HG03571 (cell line): ENCODE data around the gene VSTM2L.

Source experiments
- ATAC-seq: cut with Tn5 transposase; IDR thresholded peaks from one replicate; pipeline ENCODE4 v1.9.1; 2021; ENCODE audit not compliant: unreplicated experiment

VSTM2L gene

DNA sequence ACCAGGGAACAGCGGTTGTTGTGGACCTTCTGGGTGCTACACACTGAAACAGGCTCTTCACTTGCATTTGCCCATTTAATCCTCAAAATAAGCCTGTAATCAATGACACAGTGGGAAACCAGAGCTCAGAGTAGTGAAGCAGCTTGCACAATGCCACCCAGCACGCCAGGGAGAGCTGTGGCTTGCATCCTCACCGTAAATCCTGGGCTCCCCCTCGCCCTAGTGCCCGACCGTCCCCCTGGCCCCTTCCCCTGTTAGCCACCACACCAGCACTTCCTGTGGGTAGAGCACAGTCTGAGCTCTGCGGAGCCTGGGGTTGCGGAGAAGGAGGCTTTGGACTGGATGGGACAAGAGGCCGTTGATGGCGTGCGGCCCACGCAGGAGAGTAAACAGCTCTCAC, 14.5 kb downstream of the VSTM2L start:
- ATAC-seq = no peak

DNA sequence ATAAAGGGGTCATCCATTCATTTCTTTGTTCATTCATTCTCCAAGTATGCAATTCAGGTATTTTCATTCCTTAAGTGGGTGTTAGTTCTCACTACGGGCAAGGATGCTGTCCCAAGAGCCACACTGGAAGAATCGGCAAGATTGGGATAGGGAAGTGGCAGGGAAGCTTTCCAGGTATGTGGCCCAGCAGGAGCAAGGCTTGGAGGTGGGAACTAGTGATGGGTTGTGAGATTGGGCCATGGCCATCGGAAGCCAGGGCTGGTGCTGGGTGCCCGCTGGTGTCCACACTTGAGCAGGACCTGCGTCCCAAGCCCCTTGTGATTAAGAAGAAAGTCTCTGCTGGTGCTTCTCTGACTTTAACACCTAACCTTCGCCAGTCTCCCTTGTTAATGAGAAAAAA, 15.1 kb downstream of the VSTM2L start:
- no peak for ATAC-seq

DNA sequence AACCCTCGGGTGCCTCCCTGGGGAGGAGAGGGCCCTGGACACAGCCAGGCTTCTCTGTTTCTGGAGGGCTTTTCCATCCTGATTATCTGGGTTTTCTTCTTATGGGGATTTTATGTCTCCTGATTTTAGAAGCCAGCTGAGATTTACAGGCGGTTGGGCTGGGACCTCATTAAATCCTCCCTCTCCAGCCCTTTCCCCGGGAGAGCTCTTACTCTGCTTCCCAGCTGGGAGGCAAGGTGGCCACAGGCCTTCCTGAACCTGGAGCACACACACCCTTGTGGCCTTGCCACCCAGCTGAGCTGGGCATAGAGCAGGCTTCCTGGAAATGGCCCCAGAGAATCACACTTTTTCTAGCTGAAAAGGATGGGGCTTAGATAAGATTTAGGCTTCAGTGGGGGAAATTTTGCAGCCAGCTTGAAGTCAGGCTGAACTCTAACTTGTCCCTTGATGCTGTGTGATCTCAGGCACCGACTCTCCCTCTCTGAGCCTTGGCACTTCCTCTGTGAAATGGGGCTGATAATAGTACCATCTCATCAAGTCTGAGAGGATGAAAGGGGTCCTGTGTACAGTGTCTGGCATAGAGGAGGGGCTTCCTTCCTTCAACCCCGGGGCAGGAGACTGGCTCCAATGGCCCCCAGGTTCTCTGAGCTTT, 16.6 kb downstream of the VSTM2L start:
- no peak for ATAC-seq

DNA sequence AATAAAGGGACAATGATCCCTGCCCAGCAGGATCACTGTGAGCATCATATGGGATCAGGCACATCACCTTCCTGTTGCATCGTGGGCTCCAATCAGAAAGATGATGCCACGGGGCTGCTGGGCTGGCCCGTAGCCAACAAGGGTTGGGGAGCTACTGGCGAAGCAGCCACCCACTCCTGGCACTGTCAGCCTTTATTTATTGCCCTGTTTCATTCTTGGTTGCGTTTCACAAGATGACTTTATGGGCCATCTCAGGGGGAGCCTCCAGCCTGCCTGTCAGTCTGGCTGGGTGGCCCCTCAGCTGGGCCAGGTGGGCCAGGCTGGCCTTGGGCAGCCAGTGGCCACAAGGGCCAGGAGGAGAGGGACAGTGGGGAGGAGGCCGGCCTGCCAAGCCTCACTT, 17.3 kb downstream of the VSTM2L start:
- ATAC-seq = no peak

DNA sequence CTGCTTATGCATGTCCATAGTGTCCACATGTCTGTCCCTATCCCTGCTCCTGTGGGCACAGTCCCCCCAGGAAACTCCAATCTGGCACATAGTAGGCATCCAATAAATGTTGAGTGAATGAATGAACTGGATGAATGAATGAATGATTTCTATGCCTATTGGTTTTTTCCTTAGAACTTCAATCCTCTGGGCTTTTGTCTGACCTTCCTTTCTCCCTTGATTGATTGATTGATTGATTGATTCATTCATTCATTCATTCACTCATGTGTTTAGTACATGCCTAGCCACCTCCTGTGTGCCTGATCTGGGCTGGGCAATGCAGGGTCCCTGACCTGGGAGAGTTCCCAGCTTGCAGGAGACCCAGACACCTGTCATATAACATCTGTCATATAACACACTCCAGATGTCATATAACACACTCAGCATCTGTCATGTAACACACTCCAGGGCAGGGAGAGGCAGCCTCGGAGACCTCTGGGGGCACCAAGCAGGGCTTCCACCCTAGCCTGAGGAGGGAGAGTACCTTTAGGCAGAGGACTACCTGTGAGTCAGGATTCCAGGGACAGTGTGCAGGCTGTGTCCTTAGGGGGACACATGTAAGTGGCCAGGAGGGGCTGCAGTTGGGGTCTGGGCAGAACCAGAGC, 17.9 kb downstream of the VSTM2L start:
- ATAC-seq = no peak

DNA sequence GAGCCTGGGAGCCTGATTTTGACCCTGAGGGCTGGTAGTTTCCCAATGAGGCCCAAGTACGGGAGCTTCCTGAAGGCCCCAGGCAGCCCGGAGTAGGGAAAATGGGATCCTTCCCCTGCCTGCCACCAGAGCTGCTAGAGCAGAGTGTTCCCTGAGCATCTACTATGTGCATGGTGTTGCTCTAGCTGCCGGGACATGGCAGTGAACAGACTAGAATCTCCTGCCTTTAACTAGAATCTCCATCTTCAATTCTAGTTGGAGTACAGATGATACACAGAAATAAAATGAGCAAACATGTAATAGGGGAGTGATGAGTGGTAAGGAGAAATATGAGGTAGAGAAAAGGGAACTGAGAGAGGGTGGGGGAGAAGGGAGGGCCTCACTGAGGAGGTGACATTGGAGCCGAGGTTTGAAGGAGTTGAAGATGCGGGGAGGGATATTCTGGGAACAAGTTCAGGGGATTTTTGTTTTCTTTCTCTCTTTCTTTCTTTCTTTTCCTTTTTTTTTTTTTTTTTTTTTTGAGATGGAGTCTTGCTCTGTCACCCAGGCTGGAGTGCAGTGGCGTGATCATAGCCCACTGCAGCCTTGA, 18.5 kb downstream of the VSTM2L start:
- ATAC-seq = no peak

DNA sequence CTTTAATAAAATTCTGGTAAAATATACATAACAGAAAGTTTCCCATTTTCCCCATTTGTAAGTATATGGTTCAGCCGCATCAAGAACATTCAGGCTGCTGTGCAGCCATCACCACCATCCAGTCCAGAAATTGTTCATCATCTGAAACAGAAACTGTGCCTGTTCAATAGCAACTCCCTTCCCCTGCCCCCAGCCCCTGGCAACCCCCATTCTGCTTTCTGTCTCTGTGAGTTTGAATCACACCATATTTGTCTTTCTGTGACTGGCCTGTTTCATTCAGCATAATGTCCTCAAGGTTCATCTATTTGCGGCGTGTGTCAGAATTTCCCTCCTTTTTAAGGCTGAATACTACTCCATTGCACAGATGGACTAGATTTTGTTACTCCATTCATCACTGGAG, 19.1 kb downstream of the VSTM2L start:
- ATAC-seq = peak; percentile 45

DNA sequence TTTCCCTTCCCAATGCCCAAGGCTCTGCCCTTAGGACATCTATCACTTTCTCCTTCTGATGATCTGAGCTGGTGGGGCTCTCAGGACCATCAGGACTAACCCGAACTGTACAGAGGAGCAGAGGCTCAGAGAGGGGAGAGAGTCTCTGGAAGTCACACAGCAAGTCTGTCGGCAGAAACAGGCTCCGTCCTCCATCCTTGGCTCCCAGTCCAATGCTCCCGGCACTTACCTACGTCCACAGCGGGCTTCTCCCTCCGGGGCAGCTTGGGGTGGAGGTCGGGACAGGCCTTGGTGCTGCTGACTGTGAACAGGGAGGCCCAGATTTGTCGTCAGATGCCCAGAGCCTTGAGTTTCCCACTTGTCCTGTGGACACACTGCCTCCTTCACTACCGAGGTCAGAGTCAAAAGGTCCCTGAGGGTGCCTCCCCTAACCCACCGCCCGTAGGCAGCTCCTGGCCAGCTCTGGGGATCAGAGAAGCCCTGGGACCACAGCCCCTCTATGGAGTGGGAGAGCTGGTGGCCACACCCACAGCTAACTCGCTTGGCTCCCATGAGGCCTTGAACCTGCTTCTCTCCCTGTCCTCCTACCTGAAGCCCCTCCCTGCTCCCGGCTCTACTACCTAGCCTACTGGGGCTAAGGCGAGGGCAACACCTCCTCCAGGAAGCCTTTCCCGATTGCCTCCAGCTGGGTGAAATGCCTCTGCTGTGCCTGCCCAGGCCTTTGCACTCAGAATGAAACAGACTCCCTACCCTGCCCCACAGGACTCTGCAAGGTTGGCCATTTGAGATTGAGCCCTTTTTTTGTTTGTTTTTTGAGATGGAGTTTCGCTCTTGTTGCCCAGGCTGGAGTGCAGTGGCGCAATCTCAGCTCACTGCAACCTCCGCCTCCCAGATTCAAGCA, 22.6 kb downstream of the VSTM2L start:
- ATAC-seq = no peak

DNA sequence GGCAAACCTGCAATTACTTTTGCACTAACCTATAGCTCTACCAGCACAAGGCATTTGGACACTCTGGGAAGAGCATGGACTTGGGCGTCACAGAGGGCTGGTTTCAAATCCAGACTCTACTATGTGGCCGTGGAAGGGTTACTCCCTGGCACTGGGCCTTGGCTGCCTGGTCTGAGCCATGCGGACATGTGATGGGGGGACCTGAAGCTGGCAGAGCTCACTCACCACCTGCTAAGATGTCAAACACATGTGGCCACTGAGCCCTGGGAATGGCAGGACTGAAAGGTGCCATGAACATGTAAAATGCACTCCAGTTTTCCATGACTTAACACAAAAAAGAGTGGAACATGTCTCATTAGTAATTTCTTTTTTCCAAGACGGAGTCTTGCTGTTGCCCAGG, 23.7 kb downstream of the VSTM2L start:
- no peak for ATAC-seq

DNA sequence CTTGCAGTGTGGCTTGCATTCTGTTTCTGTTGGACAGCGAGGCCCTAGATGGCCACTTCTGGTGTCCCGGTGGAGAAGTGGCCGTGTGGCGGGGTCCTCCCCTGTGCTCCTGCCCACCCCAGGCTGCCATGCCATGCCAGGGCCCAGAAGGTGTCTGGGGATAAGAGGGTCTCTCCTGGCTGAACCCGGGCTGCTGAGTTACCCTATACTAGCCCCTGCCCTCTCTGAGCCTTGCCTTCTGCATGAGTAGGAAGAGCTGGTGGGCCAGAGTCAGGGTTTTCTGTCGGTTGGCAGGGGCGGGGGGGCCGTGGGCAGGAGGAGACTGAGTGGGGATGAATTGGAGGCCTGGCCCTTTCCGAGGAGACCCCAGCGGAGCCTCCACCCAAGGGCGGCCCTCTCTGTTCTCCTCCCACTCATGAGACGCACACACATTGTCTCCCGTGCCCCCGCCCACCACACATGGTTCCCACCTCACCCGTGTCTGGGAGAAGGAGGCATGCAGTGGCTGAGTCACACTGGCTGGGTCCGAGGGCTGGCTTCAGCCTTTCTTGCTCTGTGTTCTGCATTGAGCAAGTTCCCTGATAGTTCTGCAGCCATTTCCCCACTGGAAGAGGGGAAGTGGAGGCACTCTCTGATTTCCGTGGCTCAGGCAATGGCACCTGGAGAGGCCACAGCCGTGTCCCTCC, 24.6 kb downstream of the VSTM2L start:
- ATAC-seq = no peak

DNA sequence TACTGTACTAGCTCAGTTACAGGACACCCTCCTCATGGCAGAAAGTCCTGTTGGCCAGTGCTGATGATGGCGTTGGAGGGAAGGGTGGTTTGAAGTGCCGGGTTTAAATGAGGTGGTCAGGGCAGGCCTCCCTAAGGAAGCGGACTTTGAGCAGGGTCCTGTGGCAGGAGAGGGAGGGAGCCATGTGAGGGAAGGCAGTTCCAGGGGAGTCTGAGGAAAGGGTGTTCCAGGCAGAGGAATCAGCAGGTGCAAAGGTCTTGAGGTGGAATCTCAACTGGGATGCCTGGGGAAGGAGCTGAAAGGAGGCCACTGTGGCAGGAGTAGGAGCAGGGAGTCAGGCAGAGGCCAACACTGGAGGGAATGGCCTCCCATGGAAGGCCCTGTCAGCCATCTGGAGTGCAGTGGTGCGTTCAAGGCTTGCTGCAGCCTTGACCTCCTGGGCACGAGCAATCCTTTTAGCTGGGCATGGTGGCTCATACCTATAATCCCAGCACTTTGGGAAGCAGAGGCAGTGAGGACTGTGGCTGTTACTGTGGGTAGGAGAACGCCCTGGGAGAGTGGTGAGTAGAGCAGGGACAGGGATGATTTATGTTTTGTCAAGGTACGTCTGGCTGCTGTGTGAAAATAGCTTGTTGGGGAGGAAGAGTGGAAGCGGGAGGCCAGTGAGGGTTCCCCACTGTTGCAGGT, 26.2 kb downstream of the VSTM2L start:
- ATAC-seq = no peak

DNA sequence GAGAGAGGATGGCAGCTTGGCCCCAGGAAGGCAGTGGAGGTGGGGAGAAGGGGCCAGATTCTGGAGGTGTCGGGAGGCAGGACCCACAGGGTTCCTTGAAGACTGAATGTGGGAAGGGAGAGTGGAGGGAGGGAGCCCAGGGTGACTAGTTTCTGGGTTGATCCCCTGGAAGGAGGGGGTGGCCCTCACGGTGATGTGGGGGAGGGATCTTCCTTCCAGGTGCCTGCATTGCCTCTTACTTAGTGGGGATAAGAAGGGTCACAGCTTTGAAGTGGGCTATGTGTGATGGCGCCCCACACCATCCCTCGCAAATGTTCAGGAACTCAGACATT, 26.7 kb downstream of the VSTM2L start:
- ATAC-seq = no peak

DNA sequence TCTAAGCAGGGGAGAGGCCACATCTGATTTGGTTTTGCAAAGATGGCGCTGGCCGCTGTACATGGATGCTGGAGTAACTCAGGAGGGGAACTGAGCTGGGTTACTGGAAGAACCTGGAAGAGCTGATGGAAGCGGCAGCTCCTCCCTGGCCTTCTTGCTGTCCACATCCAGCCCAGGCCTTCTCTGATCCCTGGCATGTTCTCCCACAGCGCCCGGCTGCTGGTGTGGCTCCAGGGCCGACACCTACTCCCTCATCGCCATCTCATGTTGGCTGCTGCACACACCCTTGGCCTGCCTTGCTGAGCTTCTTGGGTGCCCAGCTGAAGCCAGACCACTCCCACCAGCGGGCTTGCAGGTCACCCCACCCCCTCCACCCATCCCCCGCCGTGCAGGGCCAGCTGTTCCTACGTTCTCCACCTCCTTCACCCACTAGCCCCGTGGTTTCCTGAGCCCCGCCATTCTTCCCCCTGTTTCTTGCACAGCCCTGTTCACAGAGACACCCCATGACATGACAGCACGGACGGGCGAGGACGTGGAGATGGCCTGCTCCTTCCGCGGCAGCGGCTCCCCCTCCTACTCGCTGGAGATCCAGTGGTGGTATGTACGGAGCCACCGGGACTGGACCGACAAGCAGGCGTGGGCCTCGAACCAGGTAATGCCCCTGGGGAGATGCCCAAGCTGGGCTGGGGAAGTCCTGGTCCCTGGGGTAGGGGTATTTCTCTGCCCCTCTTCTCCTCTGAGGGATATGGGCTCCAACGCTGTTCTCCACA, 28.4 kb downstream of the VSTM2L start:
- ATAC-seq = no peak

DNA sequence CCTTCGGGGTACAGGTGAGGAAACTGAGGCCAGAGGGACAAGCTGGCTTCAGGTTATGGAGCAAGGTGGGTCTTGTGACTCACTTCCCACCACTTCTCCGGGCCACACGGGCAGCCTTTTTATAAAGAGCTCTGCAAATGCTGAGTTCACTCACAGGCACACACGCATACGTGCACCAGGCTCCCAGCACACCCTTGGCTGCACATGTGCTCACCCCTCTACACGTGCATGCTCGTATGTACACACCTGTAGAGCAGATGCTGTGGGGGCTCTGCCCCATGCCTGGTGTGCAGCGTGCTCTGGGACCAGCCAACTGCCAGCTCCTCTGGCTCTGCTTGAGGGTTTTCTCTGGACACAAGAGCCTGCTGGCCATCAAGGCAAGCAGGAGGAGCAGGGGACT, 29.1 kb downstream of the VSTM2L start:
- ATAC-seq = no peak

DNA sequence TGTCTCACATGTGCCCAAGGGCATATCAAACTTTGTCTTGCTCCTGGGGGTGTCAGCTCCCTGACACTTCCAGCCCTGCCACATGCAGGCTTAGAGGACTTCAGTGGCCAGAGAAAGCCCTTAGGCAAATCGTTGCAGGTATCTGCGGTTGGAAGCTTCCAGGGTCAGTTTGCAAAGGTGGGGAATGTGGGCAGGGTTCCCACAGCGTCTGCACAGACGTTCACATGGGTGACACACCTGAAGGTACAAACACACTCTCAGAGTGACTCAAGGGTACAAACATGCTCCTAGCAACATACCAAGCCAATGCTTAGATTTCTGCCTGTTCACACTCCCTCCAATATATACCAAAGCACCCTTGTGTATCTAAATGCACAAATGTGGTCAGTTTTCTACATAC, 30.0 kb downstream of the VSTM2L start:
- no peak for ATAC-seq

DNA sequence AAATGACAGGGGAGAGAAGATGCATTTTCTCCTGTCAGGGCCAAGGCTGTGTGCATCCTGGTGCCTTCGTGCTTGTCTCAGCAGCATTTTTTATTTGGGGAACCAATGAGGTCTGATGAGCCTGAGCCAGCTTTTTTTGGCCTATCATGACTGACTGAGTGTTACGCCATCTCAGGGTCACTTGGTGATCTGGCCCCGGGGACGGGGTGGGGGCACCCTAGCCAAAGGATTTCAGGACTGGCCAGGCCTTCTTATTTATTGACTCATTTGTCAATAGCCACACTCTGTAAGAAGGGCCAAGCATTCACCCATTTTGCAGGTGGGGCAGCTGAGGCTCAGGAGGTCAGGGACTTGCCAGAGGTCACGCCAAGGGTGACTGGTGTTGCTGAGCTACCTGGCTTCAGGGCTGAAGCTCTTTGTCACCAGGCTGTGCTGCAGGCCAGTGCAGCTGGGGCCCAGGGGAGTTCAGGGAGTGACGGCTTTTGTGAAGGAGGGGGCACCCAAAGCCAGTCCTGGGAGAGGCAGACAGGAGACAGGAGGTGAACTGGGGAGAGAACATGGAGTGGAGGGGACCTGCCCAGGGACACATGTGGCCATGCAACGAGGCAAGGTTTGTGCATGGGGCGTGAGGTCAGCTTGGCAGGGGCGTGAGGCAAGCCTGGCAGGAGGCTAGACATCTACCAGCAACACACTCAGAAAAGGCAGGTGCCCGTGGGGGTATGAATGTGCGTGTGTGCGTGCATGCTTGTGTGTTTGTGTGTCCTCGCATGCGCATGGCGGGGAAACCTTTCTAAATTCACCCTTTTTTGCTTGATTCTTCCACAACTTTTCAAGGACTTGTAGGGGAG, 31.1 kb downstream of the VSTM2L start:
- ATAC-seq = no peak

DNA sequence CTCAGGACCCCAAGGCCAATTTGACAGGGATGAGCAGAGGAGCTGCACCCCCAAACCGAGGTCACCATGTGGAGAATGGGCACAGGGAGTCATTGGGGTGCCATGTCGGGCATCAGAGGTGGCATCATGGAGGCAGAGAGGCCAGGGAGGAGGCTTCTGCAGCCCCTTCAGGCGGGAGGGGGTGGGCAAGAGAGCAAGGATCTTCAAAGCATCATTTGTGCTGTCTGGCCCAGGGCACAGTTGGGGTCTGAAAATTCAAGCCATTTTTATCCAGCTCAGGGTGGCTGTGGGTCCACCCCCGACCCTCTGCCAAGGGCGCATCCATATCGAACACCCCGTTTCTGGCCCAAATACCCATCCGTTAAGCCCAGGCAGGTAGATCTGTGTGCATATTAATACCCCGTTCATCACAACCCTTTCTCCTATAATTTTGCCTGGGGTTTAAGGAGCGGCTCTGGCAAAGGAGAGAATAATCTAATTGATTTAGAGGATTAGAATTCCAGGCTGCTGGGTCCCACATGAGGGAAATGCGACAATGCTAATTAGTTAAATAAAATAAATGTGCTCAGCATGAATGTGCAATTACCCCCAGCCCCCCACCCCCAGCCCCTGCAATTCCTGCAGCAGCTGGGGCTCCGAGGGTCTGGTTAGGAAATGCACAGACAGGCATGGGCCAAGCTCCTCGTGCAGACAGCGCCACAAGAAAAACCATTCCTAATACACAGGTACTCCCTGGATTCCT, 31.9 kb downstream of the VSTM2L start:
- ATAC-seq = no peak

DNA sequence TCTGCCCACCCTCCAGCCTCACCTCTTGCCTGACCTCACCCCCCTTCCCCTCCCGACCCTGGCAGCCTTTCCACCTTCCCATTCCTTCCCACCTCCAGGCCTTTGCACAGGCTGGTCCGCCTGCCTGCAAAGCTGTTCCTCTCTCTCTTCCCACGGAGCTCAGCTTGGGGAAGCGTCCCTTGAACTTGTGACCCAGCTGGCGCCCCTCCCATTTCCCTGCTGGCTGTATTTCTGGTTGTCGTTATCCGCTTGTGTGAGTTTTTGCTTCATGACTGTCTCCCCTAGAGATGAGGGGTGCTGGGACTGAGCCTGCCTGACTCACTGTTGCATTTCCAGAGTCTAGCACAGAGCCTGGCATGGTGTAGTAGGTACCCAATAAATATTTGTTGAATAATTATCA, 32.5 kb downstream of the VSTM2L start:
- no peak for ATAC-seq
